ENCODE measurements around the gene AATF.

DNA sequence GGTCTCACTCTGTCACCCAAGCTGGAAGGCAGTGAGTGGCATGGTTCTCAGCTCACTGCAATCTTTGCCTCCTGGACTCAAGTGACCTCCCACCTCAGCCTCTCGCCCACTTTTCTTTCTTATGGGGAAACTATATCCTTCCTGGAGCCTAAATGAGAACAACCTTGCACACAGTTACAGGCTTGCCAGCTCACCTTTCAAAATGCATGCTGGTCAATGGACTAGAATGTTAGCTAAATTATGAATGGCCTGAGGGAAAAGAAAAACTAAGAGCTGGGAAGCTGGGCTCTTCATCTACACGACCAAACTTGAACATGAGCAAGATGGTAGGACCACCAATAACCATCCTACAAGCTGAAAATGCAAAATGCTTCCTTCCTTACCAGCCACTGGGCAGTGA is 22.1 kb upstream of the AATF start:
- TF ChIP-seq CTCF (IDR thresholded peaks at IDR 0.05; ENCODE audit: low read length), result no peak
- no peak for TF ChIP-seq EZH2 (optimal IDR thresholded peaks at IDR 0.05; ENCODE audit: low read depth, low read length)
- no peak for TF ChIP-seq EZH2phosphoT487 (IDR thresholded peaks at IDR 0.05; ENCODE audit: low read length)
